DND-41 (cell line): ENCODE data around the gene MED28.

Experiments
- CTCF ChIP-seq: IDR thresholded peaks from 2 replicates; pipeline ENCODE4 v1.5.1; 2012; ENCODE audit warnings: borderline replicate concordance, low read length, moderate library complexity, mild to moderate bottlenecking; ENCODE audit not compliant: poor library complexity, severe bottlenecking; ENCODE audit errors: extremely low read depth
- EZH2 ChIP-seq: IDR thresholded peaks from 3 replicates; pipeline ENCODE4 v1.6.1; 2012; ENCODE audit warnings: borderline replicate concordance, low read depth, mild to moderate bottlenecking, moderate library complexity, low read length, inconsistent platforms; ENCODE audit not compliant: severe bottlenecking

GRCh38 chr4:17667253-17667652, 52.8 kb downstream of the MED28 start:
- TF ChIP-seq EZH2 (no peak), CTCF (no peak)
